Left ventricle myocardium inferior (tissue), 1 donor: ENCODE results near the gene PLEKHN1. TPM values are rescaled to one million over a fixed set of nuclear protein-coding genes. Genes with fewer than 3 reads are reported as not detected.

ENCODE experiments used
- DNase-seq: peaks from one replicate; pipeline ENCODE4 v3.0.0-alpha.2; 2020
- H3K27ac ChIP-seq: fragments of 200-600 bp; replicated peaks from 2 replicates; pipeline ENCODE4 v1.8.0; 2021
- H3K27me3 ChIP-seq: fragments of 200-600 bp; 2 replicates; pipeline ENCODE4 v1.8.0; 2021; ENCODE audit warnings: low read depth
- H3K36me3 ChIP-seq: fragments of 200-600 bp; 2 replicates; pipeline ENCODE4 v1.8.0; 2021
- H3K4me1 ChIP-seq: fragments of 200-600 bp; 2 replicates; pipeline ENCODE4 v1.8.0; 2021
- H3K4me3 ChIP-seq: fragments of 200-600 bp; 2 replicates; pipeline ENCODE4 v1.8.0; 2021; ENCODE audit warnings: mild to moderate bottlenecking, moderate library complexity
- H3K9me3 ChIP-seq: fragments of 200-600 bp; replicated peaks from 2 replicates; pipeline ENCODE4 v1.8.0; 2021
- CTCF ChIP-seq: fragments of 200-600 bp; IDR thresholded peaks from 2 replicates; pipeline ENCODE4 v1.8.0; 2021; ENCODE audit warnings: antibody characterized with exemption, mild to moderate bottlenecking, borderline replicate concordance
- intact Hi-C: fragments of 100-400 bp; cut with micrococcal nuclease; formaldehyde crosslinking; loops from one replicate; pipeline ENCODE4 v1.11.0; 2022
- total RNA-seq: library from RNA; stranded (reverse); fragmentation: NEBNext Ultra II Directional; extraction: Animal tissue kit (Norgen Biotek cat#: 25700); gene quantifications from one replicate; pipeline ENCODE4 v1.2.1, GENCODE V29; 2021
- donor health status: DM: no; HTN: yes; CAD: no; lungs with severe emphysema.

Gene PLEKHN1
- total RNA-seq, 1 donor from 2014 or later, result not detected

- H3K27ac ChIP-seq, result no peak overlapping the region
- intact Hi-C loops, result no loop called here
- TF ChIP-seq CTCF, result no peak
- no peak overlapping the region for H3K4me3 ChIP-seq
- peaks cover 18% of the 10 kb centered on the region for H3K4me1 ChIP-seq
- H3K36me3 ChIP-seq, result no peaks in the 10 kb centered on the region
- no peaks in the 10 kb centered on the region for H3K9me3 ChIP-seq
- no peak for DNase-seq
- peaks cover 96% of the 10 kb centered on the region for H3K27me3 ChIP-seq
These were observed 37.2 kb upstream of the PLEKHN1 start for GRCh38 chr1:928825-929661.

GRCh38 chr1:929712-930632 lies 36.3 kb upstream of the PLEKHN1 start:
- H3K4me1 ChIP-seq, result peaks cover 11% of the 10 kb centered on the region
- no peak for TF ChIP-seq CTCF
- H3K36me3 ChIP-seq, result no peaks in the 10 kb centered on the region
- no peaks in the 10 kb centered on the region for H3K9me3 ChIP-seq
- intact Hi-C loops, result no loop called here
- no peak for DNase-seq
- no peak overlapping the region for H3K4me3 ChIP-seq
- no peak overlapping the region for H3K27ac ChIP-seq
- H3K27me3 ChIP-seq, result peaks cover 90% of the 10 kb centered on the region

GRCh38 chr1:930633-931138 lies 35.6 kb upstream of the PLEKHN1 start:
- intact Hi-C loops, result no loop called here
- H3K27me3 ChIP-seq, result peaks cover 90% of the 10 kb centered on the region
- peaks cover 12% of the 10 kb centered on the region for H3K4me1 ChIP-seq
- H3K4me3 ChIP-seq, result no peak overlapping the region
- H3K36me3 ChIP-seq, result no peaks in the 10 kb centered on the region
- H3K27ac ChIP-seq, result no peak overlapping the region
- no peaks in the 10 kb centered on the region for H3K9me3 ChIP-seq
- TF ChIP-seq CTCF, result no peak
- no peak for DNase-seq

GRCh38 chr1:931380-932172 lies 34.7 kb upstream of the PLEKHN1 start:
- intact Hi-C loops, result no loop called here
- H3K4me1 ChIP-seq, result peaks cover 14% of the 10 kb centered on the region
- no peaks in the 10 kb centered on the region for H3K9me3 ChIP-seq
- H3K27ac ChIP-seq, result no peak overlapping the region
- no peak for TF ChIP-seq CTCF
- DNase-seq, result no peak
- H3K27me3 ChIP-seq, result peaks cover 90% of the 10 kb centered on the region
- H3K36me3 ChIP-seq, result no peaks in the 10 kb centered on the region
- no peak overlapping the region for H3K4me3 ChIP-seq

GRCh38 chr1:932173-932510 lies 34.1 kb upstream of the PLEKHN1 start:
- H3K27me3 ChIP-seq, result peaks cover 90% of the 10 kb centered on the region
- H3K36me3 ChIP-seq, result no peaks in the 10 kb centered on the region
- H3K9me3 ChIP-seq, result no peaks in the 10 kb centered on the region
- no peak for TF ChIP-seq CTCF
- intact Hi-C loops, result no loop called here
- no peak overlapping the region for H3K4me3 ChIP-seq
- no peak for DNase-seq
- H3K27ac ChIP-seq, result no peak overlapping the region
- H3K4me1 ChIP-seq, result peaks cover 14% of the 10 kb centered on the region
